Mucosa of descending colon (tissue), 3 donors: ENCODE results near the gene SPRN. TPM values are rescaled to one million over a fixed set of nuclear protein-coding genes. Genes with fewer than 3 reads are reported as not detected.
A peak's percentile ranks its signal among the peaks of the same experiment; 100 is the strongest.

ENCODE experiments used
- ATAC-seq: fragments of 200-7000 bp; cut with Tn5 transposase; one replicate; pipeline ENCODE4 v1.9.1; 2020; ENCODE audit warnings: mild to moderate bottlenecking, moderate library complexity
- DNase-seq, 3 donors: peaks; one replicate each; pipeline ENCODE4 v3.0.0-alpha.2; 2020
- H3K36me3 ChIP-seq: fragments of 200-600 bp; one replicate; pipeline ENCODE4 v1.8.0; 2021; ENCODE audit warnings: low read depth, mild to moderate bottlenecking
- H3K4me1 ChIP-seq: fragments of 200-600 bp; one replicate; pipeline ENCODE4 v1.8.0; 2021; ENCODE audit warnings: low read depth, mild to moderate bottlenecking
- H3K4me3 ChIP-seq: fragments of 200-600 bp; one replicate; pipeline ENCODE4 v1.8.0; 2021; ENCODE audit warnings: mild to moderate bottlenecking
- H3K9me3 ChIP-seq: fragments of 200-600 bp; one replicate; pipeline ENCODE4 v1.8.0; 2021; ENCODE audit warnings: mild to moderate bottlenecking
- intact Hi-C, 2 donors: fragments of 100-400 bp; cut with DNase I in 1 of 2; cut with micrococcal nuclease in 1 of 2; formaldehyde crosslinking; loops; one replicate each; pipeline versions ENCODE4 v1.11.0 to v1.11.1; 2022; cut with DNase I, micrococcal nuclease
- total RNA-seq, 3 donors: library from RNA; stranded (reverse); fragmentation: NEBNext Ultra II Directional in 2 of 3; extraction: Animal tissue kit (Norgen Biotek cat#: 25700) in 2 of 3; gene quantifications; one replicate each; pipeline versions ENCODE4 v1.2.1 to v1.2.4, GENCODE V29; 2021 to 2023
- TF ChIP-seq, protein P1 (sequence below): fragments of 200-600 bp; IDR thresholded peaks from one replicate; pipeline ENCODE4 v1.8.0; 2022; ENCODE audit warnings: antibody characterized with exemption, mild to moderate bottlenecking
- donor health status: DM: no; HTN: no; CAD: no; lungs with moderate emphysema.
- donor health status: DM: no; HTN: no; CAD: no.
- donor health status: DM: no; HTN: yes; CAD: no.

SPRN gene
- total RNA-seq, 3 donors from 2014 or later: 0.25 TPM; not detected in 2

DNA sequence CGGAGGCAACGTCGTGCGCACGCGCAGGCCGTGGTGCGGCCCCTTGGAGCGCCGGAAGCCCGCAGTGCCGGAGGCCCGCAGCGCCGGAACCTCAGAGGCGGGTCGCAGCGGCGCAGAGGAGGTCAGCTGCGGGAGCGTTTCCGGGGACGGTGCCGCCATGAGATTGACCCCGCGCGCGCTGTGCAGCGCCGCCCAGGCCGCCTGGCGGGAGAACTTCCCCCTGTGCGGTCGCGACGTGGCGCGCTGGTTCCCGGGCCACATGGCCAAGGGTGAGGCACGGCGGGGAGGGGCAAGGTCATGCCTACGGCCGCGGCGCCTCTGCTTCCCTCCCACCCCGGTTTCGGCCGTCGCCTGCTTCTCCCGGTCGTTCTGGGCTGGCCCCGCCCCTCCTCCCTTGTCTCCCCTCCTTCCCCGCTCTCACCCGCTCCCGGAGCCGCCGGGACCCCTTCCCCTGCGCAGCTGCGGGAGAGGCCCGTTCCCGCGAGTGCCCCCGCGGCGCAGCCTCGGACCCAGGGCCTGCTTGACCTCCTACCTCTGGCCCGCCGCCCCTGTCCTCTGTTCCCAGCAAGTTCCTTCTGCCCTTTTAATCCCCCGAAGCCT is 30.3 kb downstream of the SPRN start, which contains the start of gene MTG1:
Gene MTG1 (plus strand): TSS at position 94 of the 600 bp plus-strand sequence. CDS start 64 bp downstream, at position 158.
- ATAC-seq (peak; percentile 96), DNase-seq (peak; percentile 94 to 99 (median 96))
- H3K36me3 ChIP-seq: peaks cover 7% of the 10 kb centered on the region
- TF ChIP-seq, protein P1, sequence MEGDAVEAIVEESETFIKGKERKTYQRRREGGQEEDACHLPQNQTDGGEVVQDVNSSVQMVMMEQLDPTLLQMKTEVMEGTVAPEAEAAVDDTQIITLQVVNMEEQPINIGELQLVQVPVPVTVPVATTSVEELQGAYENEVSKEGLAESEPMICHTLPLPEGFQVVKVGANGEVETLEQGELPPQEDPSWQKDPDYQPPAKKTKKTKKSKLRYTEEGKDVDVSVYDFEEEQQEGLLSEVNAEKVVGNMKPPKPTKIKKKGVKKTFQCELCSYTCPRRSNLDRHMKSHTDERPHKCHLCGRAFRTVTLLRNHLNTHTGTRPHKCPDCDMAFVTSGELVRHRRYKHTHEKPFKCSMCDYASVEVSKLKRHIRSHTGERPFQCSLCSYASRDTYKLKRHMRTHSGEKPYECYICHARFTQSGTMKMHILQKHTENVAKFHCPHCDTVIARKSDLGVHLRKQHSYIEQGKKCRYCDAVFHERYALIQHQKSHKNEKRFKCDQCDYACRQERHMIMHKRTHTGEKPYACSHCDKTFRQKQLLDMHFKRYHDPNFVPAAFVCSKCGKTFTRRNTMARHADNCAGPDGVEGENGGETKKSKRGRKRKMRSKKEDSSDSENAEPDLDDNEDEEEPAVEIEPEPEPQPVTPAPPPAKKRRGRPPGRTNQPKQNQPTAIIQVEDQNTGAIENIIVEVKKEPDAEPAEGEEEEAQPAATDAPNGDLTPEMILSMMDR: no peak
- H3K4me1 ChIP-seq: peaks cover 4% of the 10 kb centered on the region
- intact Hi-C loops: no loop called here
- no peaks in the 10 kb centered on the region for H3K9me3 ChIP-seq
- peak within 1 kb of the TSS; percentile 63 for H3K4me3 ChIP-seq

DNA sequence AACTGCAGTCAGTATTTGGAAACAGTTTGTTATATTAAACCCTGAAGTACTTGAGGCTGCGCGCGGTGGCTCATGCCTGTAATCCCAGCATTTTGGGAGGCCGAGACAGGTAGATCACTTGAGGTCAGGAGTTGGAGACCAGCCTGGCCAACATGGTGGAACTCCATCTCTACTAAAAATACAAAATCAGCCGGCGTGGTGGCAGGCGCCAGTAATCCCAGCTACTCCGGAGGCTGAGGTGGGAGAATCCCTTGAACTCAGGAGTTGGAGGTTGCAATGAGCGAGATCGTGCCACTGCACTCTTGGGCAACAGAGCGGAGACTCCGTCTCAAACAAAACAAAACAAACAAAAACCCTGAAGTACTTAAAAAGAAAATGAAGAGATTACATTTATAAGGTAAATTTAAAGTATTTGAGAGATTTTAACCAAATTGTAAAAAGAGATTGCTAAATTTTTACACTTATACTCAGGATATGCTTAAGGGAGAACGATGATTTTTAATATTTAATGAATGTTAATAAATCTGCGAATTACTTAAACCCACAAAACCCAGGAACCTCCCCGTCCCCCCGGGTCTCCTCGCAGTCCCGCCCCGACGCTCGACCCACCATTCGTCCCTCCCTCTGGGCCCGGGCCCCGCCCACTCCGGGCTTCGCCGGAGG is 30.9 kb downstream of the SPRN start:
- H3K4me1 ChIP-seq: peaks cover 4% of the 10 kb centered on the region
- intact Hi-C loops: no loop called here
- H3K9me3 ChIP-seq: no peaks in the 10 kb centered on the region
- TF ChIP-seq, protein P1: no peak
- ATAC-seq (no peak), DNase-seq (peak in 1 of 3 donors; percentile 43)
- H3K4me3 ChIP-seq: peak overlapping the region; percentile 63
- H3K36me3 ChIP-seq: peaks cover 4% of the 10 kb centered on the region

DNA sequence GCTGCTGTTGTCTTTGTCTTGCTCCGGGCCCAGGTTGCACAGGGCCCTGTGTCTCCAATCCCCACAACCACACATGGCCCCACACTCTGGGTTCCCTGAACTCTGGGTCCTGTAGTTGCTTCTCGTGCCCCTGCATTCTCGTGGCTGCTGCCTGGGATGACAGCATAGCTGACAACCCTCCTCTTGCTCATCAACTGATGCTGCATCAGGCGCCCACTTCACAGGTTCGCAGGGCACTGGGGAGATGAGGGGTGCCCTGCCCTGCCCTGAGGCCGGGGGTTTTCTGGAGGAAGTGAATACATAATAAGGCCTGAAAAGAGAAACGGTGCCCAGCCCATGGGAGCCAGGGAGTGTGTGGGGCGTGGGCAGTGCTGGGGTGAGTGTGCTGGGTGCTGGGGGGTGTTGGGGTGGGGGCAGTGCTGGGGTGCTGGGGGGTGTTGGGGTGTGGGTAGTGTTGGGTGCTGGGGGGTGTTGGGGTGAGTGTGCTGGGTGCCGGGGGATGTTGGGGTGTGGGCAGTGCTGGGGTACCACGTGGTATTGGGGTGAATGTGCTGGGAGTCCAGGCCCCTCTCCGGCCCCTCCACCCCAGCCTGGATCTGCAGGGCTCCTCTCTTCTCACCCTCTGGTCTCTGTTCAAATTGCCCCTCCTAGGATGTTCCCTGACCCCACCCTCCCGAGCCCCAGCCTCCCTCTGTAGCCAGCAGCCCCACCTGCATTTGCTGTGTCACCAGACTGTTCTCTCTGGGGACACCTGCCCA is 32.5 kb downstream of the SPRN start:
- no peak for ATAC-seq
- DNase-seq: peak in 1 of 3 donors; percentile 53
- Histone ChIP-seq H3K9me3 (no peaks in the 10 kb centered on the region), H3K36me3 (peaks cover 4% of the 10 kb centered on the region), H3K4me1 (peaks cover 4% of the 10 kb centered on the region), H3K4me3 (no peak overlapping the region)
- intact Hi-C loops: no loop called here
- TF ChIP-seq, protein P1: no peak

DNA sequence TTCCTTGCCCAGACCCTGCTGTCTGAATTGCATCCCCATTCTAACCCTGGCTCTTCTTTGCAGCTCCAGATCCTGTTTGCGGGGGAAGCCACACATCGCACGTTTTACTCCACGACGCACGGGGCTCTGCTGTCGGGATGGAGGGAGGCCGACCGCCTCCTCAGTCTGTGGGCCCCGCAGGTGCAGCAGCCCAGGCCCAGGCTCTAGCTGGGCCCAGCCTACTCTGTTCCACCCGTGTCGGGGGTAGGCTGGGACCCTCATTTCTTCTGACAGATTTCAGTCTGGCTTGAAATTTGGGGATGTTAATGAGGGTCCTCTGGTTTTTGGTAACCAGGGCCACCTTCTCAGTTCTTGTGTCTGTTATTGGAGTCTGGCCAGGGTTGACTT is 33.2 kb downstream of the SPRN start:
- H3K4me3 ChIP-seq: no peak overlapping the region
- H3K9me3 ChIP-seq: no peaks in the 10 kb centered on the region
- DNase-seq (peak in 1 of 3 donors; percentile 53), ATAC-seq (no peak)
- peaks cover 4% of the 10 kb centered on the region for H3K4me1 ChIP-seq
- H3K36me3 ChIP-seq: peaks cover 4% of the 10 kb centered on the region
- intact Hi-C loops: no loop called here
- TF ChIP-seq, protein P1: no peak

DNA sequence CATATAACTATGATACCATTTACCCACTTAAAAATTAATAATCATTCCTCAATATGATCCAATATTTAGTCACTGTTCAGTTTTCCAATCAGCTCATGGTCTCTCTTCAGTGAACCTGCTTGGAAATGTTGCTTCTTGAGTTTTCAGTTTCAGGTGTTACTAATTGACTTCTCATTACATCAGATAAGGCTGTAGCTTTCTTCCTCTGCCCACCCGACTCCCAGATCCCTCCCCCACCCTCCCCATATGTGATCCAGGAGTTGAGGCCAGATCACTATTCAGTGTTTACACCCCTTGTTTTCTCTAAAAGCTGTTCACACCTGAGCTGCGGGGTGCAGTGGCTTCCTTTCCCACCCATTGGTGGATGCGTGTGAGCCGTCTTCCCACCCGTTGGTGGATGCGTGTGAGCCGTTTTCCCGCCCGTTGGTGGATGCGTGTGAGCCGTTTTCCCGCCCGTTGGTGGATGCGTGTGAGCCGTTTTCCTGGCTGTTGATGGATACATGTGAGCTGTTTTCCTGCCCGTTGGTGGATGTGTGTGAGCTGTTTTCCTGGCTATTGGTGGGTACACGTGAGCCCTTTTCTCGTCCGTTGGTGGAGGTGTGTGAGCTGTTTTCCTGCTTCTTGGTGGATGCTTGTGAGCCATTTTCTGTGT is 33.7 kb downstream of the SPRN start:
- Histone ChIP-seq H3K36me3 (peaks cover 4% of the 10 kb centered on the region), H3K4me3 (no peak overlapping the region), H3K4me1 (peaks cover 4% of the 10 kb centered on the region), H3K9me3 (no peaks in the 10 kb centered on the region)
- DNase-seq (peak in 1 of 3 donors; percentile 52), ATAC-seq (no peak)
- TF ChIP-seq, protein P1: no peak
- intact Hi-C loops: no loop called here
